Posterior vena cava (tissue), 2 donors: ENCODE results near the gene SORCS2. TPM values are rescaled to one million over a fixed set of nuclear protein-coding genes. Genes with fewer than 3 reads are reported as not detected.
A peak's percentile ranks its signal among the peaks of the same experiment; 100 is the strongest.

Experiments
- DNase-seq: peaks from one replicate; pipeline ENCODE4 v3.0.0-alpha.2; 2020; ENCODE audit warnings: low spot score
- intact Hi-C, 2 donors: fragments of 100-400 bp; cut with DNase I; formaldehyde crosslinking; loops; one replicate each; pipeline versions ENCODE4 v1.14.1 to v1.14.2; 2022 to 2023
- total RNA-seq, 2 donors: library from RNA; stranded (reverse); fragmentation: NEBNext Ultra II Directional; extraction: Animal tissue kit (Norgen Biotek cat#: 25700); gene quantifications; one replicate each; pipeline ENCODE4 v1.2.1, GENCODE V29; 2021
- donor health status: DM: yes; HTN: yes; CAD: no.
- donor health status: DM: yes; HTN: yes; CAD: no.

Gene SORCS2
- total RNA-seq, 2 donors from 2014 or later: 5.0 to 11.9 TPM

DNA sequence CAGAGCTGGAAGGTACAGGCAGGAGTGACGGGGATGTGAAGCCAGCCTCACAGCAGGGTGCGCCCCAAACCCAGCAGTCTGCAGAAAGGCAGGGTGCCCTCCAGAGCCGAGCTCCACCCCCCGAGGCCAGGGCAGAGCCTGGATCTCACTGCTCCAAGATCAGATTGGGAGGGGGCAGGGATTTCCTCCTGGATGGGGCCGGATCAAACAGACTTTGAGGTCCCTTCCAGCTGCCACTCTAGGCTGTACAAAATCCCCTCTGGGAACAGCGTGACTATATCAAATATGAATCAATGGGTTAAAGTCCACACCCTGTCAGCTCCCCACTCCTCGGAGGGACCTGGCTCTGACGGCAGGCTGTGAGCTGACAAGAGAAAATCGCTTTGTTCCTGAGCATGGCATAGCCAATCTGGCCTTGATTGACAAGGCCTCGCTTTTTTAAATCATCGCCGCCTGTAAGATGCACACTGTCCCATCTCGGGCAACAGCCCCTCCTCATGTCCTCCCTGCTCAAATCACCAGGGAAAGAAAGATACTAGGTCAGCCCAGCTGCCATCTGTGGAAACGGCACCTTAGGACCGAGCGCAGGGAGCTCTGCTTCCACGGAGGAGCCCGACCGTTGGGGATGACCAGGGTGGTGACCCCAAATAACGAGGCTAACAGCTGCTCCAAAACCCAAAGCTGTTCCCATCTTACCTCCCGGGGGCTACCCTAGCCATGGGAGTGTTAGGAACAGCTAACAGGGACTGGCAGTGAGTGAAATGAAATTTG lies 202.5 kb downstream of the SORCS2 start:
- intact Hi-C loops: no loop called here
- DNase-seq: no peak

DNA sequence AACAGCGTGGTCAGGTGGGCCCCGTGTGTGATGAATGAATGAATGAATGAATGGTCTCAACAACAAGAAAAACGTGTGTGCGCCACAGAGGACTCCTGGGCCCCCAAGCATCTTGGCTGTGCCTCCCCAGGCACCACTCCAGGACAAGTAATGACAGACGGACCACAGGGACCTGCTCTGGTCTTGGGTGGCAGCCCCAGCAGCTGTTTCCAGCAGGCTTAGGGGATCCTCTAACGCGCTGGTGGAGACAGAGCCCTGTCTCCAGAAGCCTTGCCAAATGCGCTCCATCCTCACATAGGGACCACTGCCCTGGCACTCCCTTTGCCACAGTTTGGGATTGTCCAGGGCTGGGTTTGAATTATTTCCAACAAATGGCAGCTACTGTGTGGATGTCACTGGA lies 203.3 kb downstream of the SORCS2 start:
- intact Hi-C loops: no loop called here
- peak; percentile 52 for DNase-seq

- intact Hi-C loops: no loop called here
- DNase-seq: no peak
Observed at GRCh38 chr4:7396186-7396910, 204.0 kb downstream of the SORCS2 start.

GRCh38 chr4:7397206-7398103 lies 205.1 kb downstream of the SORCS2 start:
- intact Hi-C loops: no loop called here
- peak; percentile 72 for DNase-seq

DNA sequence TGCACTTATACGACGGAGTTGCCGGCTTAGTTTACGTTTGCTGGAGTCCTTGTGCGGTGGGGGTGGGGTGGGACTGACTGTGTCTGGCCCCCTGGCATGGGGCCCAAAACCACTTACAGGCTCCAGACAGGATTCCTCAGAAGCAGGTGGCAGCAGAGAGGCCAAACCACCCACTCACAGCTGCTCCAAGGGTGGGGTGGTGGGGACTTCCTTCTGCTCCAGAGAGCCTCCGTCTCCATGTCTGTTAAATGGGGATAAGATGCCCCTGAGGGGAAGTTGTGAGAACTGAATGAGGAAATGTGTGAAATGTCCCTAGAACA lies 205.7 kb downstream of the SORCS2 start:
- intact Hi-C loops: no loop called here

GRCh38 chr4:7398788-7399439 lies 206.6 kb downstream of the SORCS2 start:
- intact Hi-C loops: no loop called here
- DNase-seq: no peak

More for the DNA sequence above, 205.7 kb downstream of the SORCS2 start:
- no peak for DNase-seq

DNA sequence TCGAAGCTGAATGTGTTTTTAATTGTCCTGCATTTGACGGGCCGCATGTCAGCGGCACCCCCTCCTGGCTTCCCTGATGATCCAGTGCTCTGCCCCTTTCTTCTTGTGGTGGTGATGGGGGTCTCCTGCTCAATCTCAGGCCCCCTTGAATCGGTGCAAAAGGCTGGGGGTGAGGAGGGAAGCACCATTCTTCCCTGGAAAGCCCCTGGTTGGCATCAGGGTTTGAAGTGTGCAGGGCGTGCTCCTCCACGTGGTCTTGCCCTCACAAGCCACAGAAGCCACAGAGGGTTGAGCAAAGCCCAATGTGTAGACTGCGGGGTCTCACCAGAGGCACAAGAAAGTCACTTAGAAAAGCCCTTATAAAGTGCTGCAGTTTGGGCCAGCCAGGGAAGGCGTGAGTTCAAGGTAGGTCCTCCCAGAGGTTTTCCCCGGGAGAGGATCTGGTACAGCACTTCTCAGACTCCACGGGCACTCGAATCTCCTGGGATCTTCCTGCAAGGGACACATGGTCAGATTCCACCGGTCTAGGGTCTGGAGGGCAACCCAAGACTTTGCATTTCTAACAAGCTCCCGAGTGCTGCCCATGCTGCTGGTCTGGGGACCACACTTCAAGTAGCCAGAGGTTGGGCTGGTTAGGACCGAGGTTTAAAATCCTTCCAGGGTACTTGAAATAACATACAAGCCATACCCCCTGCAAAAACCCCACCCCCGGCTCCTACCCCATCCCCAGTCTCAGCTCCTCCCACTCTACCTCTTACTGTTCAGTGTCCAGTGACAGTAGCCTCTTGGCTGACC lies 207.3 kb downstream of the SORCS2 start:
- intact Hi-C loops: no loop called here
- peak; percentile 53 for DNase-seq

DNA sequence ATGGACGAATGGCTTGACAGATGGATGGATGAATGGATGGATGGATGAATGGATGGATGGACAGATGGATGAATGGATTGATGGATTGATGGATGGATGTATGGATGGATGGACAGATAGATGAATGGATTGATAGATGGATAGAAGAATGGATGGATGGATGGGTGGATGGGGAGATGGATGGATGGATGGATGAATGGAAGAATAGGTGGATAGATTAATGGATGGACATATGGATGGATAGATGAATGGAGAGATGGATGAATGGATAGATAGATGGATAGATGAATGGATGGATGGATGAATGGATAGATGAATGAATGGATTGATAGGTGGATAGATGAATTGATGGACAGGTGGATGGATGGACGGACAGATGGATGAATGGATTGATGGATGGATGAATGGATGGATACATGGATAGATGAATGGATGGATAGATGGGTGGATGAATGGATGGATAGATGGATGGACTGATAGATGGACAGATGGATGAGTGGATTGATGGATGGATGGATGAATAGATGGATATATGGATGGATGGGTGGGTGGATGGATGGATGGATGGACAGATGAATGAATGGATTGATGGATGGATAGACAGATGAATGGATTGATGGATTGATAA lies 208.4 kb downstream of the SORCS2 start:
- intact Hi-C loops: no loop called here
- DNase-seq: no peak

DNA sequence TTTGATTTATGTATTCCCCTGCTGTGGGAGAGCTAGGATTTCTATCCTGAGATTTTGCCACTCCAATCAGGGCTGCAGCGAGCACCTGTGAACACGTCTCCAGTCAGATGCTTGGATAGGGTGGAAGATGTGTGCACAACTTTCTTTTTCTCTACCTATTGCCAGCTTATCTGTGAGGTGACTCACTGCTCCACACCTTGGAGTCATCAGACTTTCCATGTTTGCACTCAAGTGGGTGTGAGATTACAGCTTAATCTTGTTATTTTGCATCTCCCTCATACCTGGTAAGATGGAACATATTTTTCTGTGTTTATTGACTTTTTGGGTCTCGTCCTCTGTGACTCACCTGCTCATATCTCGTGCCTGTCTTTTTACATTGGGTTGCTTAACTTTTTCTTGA lies 210.2 kb downstream of the SORCS2 start:
- DNase-seq: no peak
- intact Hi-C loops: no loop called here

GRCh38 chr4:7403001-7403400 lies 210.7 kb downstream of the SORCS2 start:
- intact Hi-C loops: no loop called here
- no peak for DNase-seq

DNA sequence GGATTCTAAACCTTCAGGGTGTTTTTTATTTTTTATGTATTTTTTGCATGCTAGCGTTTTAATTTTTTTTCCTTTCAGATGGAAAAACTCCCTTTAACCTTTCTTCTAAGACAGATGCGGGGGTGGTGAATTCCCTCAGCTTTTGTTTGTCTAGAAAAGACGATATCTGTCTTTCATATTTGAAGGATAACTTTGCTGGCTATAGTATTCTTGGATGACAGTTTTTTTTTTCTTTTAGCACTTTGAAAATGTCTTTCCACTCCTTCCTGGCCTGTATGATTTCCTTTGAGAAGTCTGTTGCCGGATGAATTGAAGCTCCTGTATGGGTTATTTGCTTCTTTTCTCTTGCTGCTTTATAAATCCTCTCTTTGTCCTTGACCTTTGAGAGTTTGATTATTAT lies 215.8 kb downstream of the SORCS2 start:
- no peak for DNase-seq
- intact Hi-C loops: no loop called here

DNA sequence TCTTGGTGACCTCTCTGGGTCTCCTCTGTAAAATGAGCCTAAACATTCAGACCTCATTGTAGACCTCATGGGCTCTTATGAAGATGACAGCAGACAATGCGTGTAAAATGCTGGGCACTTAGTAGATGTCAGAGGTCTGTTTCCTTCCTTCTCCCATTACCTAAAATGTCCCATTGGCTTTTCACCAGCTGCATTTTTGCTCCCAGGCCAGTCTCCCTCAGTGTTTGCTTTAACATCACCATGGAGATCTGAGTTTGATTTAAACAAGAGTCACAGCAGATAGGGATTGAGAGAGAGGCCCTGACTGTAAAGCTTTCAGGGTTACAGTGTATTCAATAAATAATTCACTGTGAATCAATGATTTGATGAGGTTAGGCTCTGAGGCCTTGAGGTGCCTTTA lies 218.1 kb downstream of the SORCS2 start:
- intact Hi-C loops: no loop called here
- DNase-seq: no peak

- intact Hi-C loops: no loop called here
Observed at GRCh38 chr4:7411491-7411890, 219.2 kb downstream of the SORCS2 start.

DNA sequence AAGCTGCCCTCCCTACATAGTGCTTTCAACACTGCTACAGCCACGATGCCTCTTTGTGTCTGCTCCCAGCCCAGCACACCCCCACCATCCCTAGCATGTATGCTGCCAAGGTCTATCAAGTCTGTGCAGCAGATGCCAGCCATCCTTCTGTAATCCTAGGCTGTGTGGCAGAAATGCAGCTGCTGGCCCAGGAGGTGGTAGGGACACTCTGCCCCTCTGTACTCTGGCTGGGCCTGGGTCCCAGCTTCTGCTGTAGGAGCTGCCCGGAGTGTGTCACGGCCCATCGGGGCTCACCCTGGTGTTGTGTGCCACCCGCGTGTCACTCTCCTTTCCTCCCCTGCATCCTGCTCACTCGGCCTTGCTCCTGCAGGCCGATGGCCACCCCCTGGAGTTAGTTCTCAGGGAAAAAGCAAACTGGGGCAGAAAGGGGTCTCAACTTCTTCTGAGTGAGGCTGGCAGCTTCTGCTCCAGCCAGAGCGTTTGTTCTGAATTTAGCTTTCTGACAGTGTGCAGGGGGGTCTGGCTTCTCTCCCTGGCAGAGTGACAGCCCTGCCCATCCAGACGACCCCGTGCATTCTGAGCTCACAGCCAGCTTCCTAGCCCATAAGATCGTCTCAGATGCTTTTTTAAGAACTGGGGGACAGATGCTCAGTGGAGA lies 219.7 kb downstream of the SORCS2 start:
- intact Hi-C loops: no loop called here
- DNase-seq: peak; percentile 67

More at GRCh38 chr4:7411491-7411890, 219.2 kb downstream of the SORCS2 start:
- no peak for DNase-seq

DNA sequence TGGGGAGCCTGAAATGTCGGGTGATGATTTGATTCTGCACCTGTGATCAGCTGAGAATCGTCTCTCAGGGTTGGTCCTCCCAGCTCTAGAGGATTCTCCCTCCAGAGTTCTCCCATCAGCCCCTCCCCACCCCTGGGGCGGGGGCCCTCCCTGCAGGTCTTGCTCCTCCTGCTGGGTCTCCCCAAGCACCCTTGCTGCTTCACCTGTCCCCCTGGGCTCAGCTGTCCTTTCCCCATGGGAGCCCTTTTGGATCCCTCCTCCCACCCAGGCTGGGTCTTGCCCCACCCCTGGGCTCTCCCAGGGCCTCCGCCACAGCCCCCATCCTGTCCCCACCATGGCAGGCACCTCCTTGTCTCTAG lies 220.2 kb downstream of the SORCS2 start:
- DNase-seq: peak; percentile 26
- intact Hi-C loops: no loop called here

DNA sequence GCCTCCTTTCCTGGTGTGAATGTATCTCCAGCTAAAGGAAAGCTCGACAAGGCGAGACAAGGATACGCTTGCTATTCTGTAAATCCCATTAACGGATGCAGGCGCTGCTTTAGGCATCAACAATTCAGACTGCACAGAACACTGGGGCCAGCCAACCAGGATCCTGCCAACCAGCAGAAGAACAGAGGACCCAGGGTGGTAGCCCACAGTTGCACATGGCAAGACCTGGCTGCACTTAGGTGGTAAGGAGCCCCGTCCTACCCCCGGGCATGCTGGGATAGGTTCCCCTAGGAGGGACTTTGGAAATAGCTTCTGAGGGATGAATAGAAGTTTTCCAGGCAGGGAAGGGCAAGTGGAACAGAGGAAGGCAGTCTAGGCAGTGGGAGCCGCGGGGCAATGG lies 221.7 kb downstream of the SORCS2 start:
- intact Hi-C loops: no loop called here
- peak; percentile 54 for DNase-seq

- intact Hi-C loops: no loop called here
- DNase-seq: peak; percentile 25
Observed at GRCh38 chr4:7414736-7415510, 222.6 kb downstream of the SORCS2 start.
